GM19372 (cell line): ENCODE results near the gene CPS1.

Experiments
- ATAC-seq: cut with Tn5 transposase; IDR thresholded peaks from one replicate; pipeline ENCODE4 v1.9.1; 2021; ENCODE audit warnings: mild to moderate bottlenecking, low read depth, moderate library complexity; ENCODE audit not compliant: unreplicated experiment

Gene CPS1

GRCh38 chr2:210544831-210545230 is 11.6 kb upstream of the CPS1 start:
- ATAC-seq, result no peak

DNA sequence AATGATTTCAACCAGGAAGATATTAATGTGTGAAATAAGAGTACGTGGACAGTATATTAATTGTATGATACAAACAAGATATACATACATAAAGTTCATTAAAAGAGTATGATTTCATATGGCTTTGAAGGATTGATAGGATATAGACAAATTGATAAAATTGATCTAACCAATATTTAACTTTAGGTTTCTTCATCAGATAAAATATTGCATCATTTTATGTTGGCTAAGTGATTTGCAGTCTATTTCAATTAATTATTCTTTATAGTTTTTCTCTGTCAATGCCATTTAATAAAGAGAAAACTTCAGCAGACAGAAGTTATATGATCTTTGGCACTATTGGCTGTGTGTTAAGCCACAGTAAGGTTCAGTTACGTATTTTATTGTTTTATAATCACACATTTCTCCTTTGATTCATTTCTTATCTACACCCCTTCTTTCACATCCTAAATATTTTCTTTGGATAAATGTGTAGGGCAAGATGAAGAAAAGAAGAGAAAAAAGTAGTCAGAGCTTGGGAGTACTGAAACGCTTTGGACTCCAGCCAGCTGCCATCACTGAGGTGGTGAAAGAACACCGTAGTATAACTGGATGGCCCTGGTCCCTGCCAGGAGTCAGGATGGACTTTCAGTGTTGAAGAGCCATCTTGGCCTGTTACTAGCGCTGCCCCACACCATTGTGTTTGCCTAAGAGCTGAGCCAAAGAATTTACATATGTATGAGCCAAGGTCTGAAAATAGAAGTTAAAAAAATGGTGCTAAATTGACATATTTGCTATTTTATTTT is 9.8 kb upstream of the CPS1 start:
- no peak for ATAC-seq

- ATAC-seq, result no peak
Measured at GRCh38 chr2:210548031-210548430, 8.4 kb upstream of the CPS1 start.

DNA sequence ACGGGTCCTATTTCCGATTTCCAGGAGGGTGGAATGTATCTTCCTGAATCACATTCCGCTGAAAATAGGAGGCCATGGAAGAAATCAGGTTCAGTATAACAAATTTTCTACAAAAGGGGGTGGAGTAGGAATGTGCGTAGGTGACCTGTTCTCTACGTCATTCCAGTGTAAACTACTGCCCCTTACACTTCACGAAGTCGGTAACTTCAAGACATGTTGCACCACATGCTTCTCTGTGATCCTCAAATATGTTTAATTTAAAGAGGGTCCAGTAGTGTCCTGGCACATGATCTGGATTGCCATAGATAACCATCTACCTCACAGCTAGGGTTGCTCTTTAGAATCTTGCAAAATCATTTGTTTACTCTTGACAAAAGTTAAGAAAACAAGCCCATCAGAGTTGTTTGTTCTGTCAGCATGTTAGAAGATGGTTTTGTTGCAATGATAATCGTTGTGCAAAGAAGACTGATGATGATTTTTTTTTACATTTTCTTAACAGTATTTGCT is 7.5 kb upstream of the CPS1 start:
- no peak for ATAC-seq

- no peak for ATAC-seq
Measured at GRCh38 chr2:210551001-210551400, 5.4 kb upstream of the CPS1 start.

GRCh38 chr2:210553373-210553772 is 3.0 kb upstream of the CPS1 start:
- no peak for ATAC-seq

GRCh38 chr2:210555555-210555954 is 844 bp upstream of the CPS1 start:
- ATAC-seq, result no peak

DNA sequence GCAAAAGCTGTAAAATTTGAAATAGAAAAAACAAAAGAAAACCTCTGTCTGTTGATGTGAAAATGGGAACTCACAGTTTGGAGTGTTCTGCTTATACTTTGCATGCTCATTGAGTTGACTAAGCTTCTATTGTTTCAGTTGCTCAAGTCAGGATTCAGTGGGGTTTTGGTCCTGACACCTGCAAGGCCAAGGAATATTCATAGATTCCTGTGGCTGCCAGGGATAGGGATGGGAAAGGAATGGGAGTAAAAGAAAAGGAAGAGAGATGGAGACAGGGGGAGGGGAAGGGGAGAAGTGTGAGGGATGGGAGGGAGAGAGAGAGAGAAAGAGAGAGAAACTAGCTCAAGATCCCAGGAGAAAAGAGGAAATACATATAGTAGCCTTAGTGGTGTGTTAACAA is 1.3 kb downstream of the CPS1 start:
- no peak for ATAC-seq

DNA sequence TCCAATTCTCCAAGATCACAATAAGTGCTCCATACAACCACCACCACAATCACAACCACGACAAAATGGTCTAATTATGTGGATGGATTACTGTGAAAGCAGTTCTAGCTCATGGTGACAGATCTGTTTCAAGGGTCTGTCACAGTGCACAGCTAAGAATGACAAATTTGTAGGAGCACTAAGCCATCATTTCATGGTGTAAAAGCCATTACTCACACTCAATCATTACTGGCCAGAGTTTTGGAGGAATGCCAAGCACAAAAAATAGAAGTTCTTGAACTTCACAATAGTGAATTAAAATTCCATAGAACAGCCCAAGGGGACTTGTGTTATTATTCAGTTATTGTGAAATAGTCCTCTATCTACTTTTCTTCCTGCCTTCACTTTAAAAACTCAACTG is 2.3 kb downstream of the CPS1 start:
- ATAC-seq, result no peak

GRCh38 chr2:210559182-210559581 is 2.8 kb downstream of the CPS1 start:
- no peak for ATAC-seq

DNA sequence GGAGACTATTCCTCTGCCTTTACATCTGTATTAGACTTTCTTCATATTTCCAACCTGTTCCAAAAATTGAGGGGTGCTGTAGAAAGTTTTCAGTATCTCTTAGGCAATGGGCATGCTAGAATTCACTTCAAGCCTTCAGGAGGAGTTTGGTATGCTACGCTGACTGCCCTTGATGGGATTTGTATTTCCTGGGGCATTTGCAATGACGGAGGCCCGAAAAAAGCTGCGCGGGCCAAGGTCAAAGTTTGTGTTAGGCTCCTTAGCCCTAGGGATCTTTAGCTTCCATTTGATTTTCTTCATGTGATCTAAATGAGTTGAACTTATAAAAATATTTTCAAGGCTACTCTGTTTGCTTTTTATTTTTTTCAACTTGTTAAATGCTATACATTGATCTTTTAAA is 5.1 kb downstream of the CPS1 start:
- no peak for ATAC-seq

- ATAC-seq, result no peak
Measured at GRCh38 chr2:210562091-210562490, 5.7 kb downstream of the CPS1 start.

- no peak for ATAC-seq
Measured at GRCh38 chr2:210562502-210563080, 6.2 kb downstream of the CPS1 start.

- no peak for ATAC-seq
Measured at GRCh38 chr2:210567279-210567678, 10.9 kb downstream of the CPS1 start.

DNA sequence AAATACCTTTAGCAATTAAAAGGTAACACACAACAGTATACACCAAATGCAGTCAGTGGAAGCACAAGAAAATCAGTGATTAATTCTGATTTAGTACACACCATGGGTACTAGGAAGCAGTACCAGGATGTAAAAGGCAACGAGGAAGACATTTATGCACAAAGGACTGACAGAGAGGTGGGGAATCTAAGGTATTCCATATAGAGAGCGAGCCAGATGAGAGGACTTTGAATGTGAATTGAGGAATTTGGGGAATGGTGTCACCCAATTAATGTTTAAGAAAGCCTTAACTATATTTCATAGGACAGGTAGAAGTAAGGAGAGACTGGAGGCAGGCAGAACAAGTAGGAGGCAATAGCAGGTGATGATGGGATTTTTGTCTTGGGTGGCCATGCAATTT is 11.7 kb downstream of the CPS1 start:
- no peak for ATAC-seq

- ATAC-seq, result peak; percentile 94
Measured at GRCh38 chr2:210577263-210578071, 21.1 kb downstream of the CPS1 start.

DNA sequence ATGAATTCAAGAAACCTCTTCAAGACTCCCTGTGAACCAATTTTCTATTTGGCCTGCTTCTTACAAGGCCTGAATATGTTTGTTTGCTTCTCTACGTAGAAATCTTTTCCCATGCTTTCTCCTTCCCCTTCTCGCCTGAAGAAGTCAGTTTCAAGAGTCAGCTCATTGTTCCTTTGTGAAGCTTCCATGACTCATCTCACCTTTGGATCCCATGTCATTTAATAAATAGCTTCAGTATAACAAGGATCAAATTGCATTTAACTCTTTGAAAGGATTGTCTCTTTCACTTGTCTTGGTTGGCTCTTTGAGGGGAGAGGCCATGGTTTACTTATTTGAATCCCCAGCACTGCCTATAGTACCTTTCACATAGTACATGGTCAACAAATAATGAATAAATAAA is 28.4 kb downstream of the CPS1 start:
- no peak for ATAC-seq

DNA sequence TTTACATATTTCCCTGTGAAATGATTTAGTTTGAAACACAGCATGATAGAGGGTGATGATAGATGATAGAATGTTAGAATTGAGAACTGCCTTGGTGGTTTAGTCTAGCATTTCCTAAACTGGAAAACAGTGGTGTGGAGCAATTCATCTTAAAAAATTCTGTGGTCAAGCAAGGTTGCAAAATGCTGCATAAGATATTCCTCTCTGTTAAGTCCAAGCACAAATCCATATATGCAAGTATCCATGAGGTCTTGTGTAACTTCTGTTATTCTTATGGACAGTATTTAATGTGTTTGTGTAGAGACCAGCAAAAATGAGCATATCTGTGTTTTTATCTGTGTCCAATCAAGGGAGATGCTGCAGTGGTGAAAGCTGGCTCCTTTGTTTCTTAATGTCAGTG is 30.0 kb downstream of the CPS1 start:
- ATAC-seq, result no peak

- no peak for ATAC-seq
Measured at GRCh38 chr2:210591663-210592062, 35.3 kb downstream of the CPS1 start.

DNA sequence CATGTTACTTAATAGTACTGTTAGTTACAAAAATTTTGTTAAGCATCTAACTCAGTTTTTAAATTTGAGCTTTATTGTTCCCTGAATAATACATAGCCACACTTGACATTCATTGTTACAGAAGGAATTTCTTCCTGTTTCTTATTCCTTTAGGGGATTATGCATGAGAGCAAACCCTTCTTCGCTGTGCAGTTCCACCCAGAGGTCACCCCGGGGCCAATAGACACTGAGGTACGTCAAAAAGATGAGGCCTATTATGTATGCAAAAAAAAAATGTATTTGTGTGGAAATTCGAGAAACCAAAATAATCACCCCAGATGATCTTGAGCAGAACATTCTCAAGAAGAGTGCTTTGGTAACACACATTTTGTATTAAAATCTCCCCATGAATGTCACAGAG is 36.3 kb downstream of the CPS1 start:
- no peak for ATAC-seq

- no peak for ATAC-seq
Measured at GRCh38 chr2:210593166-210593565, 36.8 kb downstream of the CPS1 start.
